Panc1 (cell line): Measurements from ENCODE around the gene DHRSX. TPM values are rescaled to one million over a fixed set of nuclear protein-coding genes. Genes with fewer than 3 reads are reported as not detected.

ENCODE experiments used
- ATAC-seq: fragments of 200-7000 bp; cut with Tn5 transposase; 2 replicates; pipeline ENCODE4 v1.9.1; 2020; ENCODE audit warnings: mild to moderate bottlenecking, moderate library complexity
- BruUV-seq: library from RNA; stranded (reverse); fragments of 400-500 nt; replicated peaks from 2 replicates; lab custom pipeline; 2021; lab: Mats Ljungman, UMichigan
- CTCF ChIA-PET: fragments of 300-600 bp; sonication (Branson Sonifier 250); formaldehyde crosslinking; loops from one replicate; lab custom pipeline; 2022; ENCODE audit warnings: antibody characterized with exemption; lab: Charles Lee
- POLR2A ChIA-PET: fragments of 300-600 bp; sonication (Branson Sonifier 250); formaldehyde crosslinking; loops from one replicate; lab custom pipeline; 2022; ENCODE audit warnings: antibody characterized with exemption; lab: Charles Lee
- DNase-seq: peaks from one replicate; pipeline ENCODE4 v3.0.0-alpha.2; 2010; ENCODE audit warnings: low read depth, low spot score
- H3K27ac ChIP-seq: 2 replicates; pipeline ENCODE4 v1.5.1; 2011; ENCODE audit warnings: mild to moderate bottlenecking, low read length, inconsistent platforms
- H3K27me3 ChIP-seq: fragments of 200-500 bp; sonication (Bioruptor generic); 2 replicates; pipeline ENCODE4 v1.6.0; 2014; ENCODE audit warnings: low read length, inconsistent platforms; ENCODE audit not compliant: control insufficient read depth, insufficient read depth
- H3K36me3 ChIP-seq: fragments of 200-500 bp; sonication (Bioruptor generic); 2 replicates; pipeline ENCODE4 v1.5.1; 2014; ENCODE audit warnings: inconsistent platforms, mild to moderate bottlenecking, low read length, moderate library complexity; ENCODE audit not compliant: control insufficient read depth, insufficient read depth
- H3K4me1 ChIP-seq: 2 replicates; pipeline ENCODE4 v1.5.1; 2011; ENCODE audit warnings: inconsistent platforms, mild to moderate bottlenecking, low read length, moderate library complexity; ENCODE audit not compliant: control insufficient read depth, insufficient read depth
- H3K4me3 ChIP-seq, 2 experiments: 2 replicates each; pipeline ENCODE4 v1.5.1; 2011 to 2012; ENCODE audit warnings: low read depth in 2 of 2, low read length in 2 of 2, mild to moderate bottlenecking in 2 of 2, inconsistent platforms in 1 of 2, moderate library complexity in 1 of 2
- H3K9me3 ChIP-seq: fragments of 200-500 bp; sonication (Bioruptor generic); 2 replicates; pipeline ENCODE4 v1.5.1; 2014; ENCODE audit warnings: low read depth, mild to moderate bottlenecking, inconsistent platforms, low read length, moderate library complexity; ENCODE audit not compliant: control insufficient read depth, insufficient read depth
- CTCF ChIP-seq: fragments of 450-650 bp; IDR thresholded peaks from 2 replicates; pipeline ENCODE4 v1.5.1; 2017; ENCODE audit warnings: mild to moderate bottlenecking
- POLR2AphosphoS5 ChIP-seq: IDR thresholded peaks from 2 replicates; pipeline ENCODE4 v1.6.1; 2012; ENCODE audit warnings: mild to moderate bottlenecking, low read depth, low read length, moderate library complexity
- SIN3A ChIP-seq: IDR thresholded peaks from 2 replicates; pipeline ENCODE4 v1.6.1; 2012; ENCODE audit warnings: low read depth, mild to moderate bottlenecking, low read length, moderate library complexity, borderline replicate concordance; ENCODE audit not compliant: insufficient read depth
- TCF7L2 ChIP-seq: IDR thresholded peaks from 2 replicates; pipeline ENCODE4 v1.6.1; 2011; ENCODE audit warnings: mild to moderate bottlenecking, low read depth, low read length, inconsistent platforms
- in situ Hi-C: cut with HindIII; loops from 2 replicates; pipeline ENCODE4 v1.10.0; 2016; ENCODE audit warnings: low sequenced_read_pairs, low pct_unique_long_range_greater_than_20kb
- intact Hi-C: fragments of 100-400 bp; cut with micrococcal nuclease; formaldehyde crosslinking; loops from one replicate; pipeline ENCODE4 v1.10.0; 2022; ENCODE audit not compliant: unreplicated experiment
- total RNA-seq: library from RNA; stranded (reverse); gene quantifications from one replicate; pipeline ENCODE4 v1.2.1, GENCODE V29; 2021; ENCODE audit not compliant: unreplicated experiment
- TF ChIP-seq, protein P1 (sequence below), 2 experiments: IDR thresholded peaks; 2 replicates each; pipeline ENCODE4 v1.6.1; 2011 to 2012; ENCODE audit warnings: low read depth in 2 of 2, control low read depth in 1 of 2, low read length in 1 of 2, mild to moderate bottlenecking in 1 of 2, moderate library complexity in 1 of 2; ENCODE audit not compliant: insufficient read depth in 1 of 2

DHRSX gene
- total RNA-seq, 1 experiment from 2014 or later = 20.1 TPM

DNA sequence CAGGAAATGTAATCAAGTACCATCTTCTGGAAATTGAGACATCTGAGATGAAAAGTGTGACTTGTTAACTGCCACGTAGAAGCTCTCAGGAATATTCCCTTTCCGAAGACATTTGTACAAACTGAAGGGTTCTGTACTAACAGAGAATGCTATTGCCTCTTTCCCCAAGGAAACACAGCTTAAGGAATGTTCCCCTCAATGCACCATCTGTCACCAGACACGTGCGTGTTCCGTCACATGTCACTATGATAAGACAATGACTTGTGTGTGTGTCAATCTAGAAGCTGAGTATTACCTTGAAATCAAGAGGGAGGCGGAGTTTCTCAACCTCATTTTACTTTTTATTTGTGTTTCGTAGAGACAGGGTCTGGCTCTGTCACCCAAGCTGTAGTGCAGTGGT lies 58.1 kb downstream of the DHRSX start:
- CTCF ChIA-PET = no interaction called here
- TF ChIP-seq, protein P1, sequence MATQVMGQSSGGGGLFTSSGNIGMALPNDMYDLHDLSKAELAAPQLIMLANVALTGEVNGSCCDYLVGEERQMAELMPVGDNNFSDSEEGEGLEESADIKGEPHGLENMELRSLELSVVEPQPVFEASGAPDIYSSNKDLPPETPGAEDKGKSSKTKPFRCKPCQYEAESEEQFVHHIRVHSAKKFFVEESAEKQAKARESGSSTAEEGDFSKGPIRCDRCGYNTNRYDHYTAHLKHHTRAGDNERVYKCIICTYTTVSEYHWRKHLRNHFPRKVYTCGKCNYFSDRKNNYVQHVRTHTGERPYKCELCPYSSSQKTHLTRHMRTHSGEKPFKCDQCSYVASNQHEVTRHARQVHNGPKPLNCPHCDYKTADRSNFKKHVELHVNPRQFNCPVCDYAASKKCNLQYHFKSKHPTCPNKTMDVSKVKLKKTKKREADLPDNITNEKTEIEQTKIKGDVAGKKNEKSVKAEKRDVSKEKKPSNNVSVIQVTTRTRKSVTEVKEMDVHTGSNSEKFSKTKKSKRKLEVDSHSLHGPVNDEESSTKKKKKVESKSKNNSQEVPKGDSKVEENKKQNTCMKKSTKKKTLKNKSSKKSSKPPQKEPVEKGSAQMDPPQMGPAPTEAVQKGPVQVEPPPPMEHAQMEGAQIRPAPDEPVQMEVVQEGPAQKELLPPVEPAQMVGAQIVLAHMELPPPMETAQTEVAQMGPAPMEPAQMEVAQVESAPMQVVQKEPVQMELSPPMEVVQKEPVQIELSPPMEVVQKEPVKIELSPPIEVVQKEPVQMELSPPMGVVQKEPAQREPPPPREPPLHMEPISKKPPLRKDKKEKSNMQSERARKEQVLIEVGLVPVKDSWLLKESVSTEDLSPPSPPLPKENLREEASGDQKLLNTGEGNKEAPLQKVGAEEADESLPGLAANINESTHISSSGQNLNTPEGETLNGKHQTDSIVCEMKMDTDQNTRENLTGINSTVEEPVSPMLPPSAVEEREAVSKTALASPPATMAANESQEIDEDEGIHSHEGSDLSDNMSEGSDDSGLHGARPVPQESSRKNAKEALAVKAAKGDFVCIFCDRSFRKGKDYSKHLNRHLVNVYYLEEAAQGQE (IDR thresholded peaks at IDR 0.05; ENCODE audit: insufficient read depth in 1 of 2, low read depth in 2 of 2, low read length in 1 of 2) = no peak
- TF ChIP-seq CTCF (no peak), SIN3A (no peak), POLR2AphosphoS5 (no peak), TCF7L2 (no peak)
- ATAC-seq (no peak), DNase-seq (no peak)
- no peaks in the 10 kb centered on the region for H3K4me1 ChIP-seq
- no peaks in the 10 kb centered on the region for H3K27me3 ChIP-seq
- TSS peak; percentile 40 for BruUV-seq
- intact Hi-C loops (no loop called here), in situ Hi-C loops (no loop called here)
- POLR2A ChIA-PET = no interaction called here
- no peaks in the 10 kb centered on the region; the same call in 1 of the 2 replicates for H3K9me3 ChIP-seq
- H3K4me3 ChIP-seq = no peak overlapping the region
- no peaks in the 10 kb centered on the region for H3K36me3 ChIP-seq
- H3K27ac ChIP-seq = no peak overlapping the region

- Histone ChIP-seq H3K4me1 (no peaks in the 10 kb centered on the region), H3K27me3 (no peaks in the 10 kb centered on the region), H3K36me3 (no peaks in the 10 kb centered on the region), H3K9me3 (no peaks in the 10 kb centered on the region; the same call in 1 of the 2 replicates), H3K27ac (no peak overlapping the region), H3K4me3 (no peak overlapping the region)
- POLR2A ChIA-PET = no interaction called here
- CTCF ChIA-PET = no interaction called here
- no peak for TF ChIP-seq CTCF
- TF ChIP-seq, protein P1 (IDR thresholded peaks at IDR 0.05; ENCODE audit: insufficient read depth in 1 of 2, low read depth in 2 of 2, low read length in 1 of 2) = no peak
- no peak for TF ChIP-seq SIN3A
- no peak for TF ChIP-seq TCF7L2
- no peak for TF ChIP-seq POLR2AphosphoS5
- intact Hi-C loops (no loop called here), in situ Hi-C loops (no loop called here)
- BruUV-seq = no TSS peak
- DNase-seq = no peak
- ATAC-seq = no peak
These were observed 59.3 kb downstream of the DHRSX start for GRCh38 chrX:2441466-2441865.
